MM.1S (cell line): ENCODE results near the gene CRY1.

Experiments used
- DNase-seq: peaks from one replicate; pipeline ENCODE4 v3.0.0-alpha.2; 2015
- H2AFZ ChIP-seq: fragments of 300-600 bp; sonication (generic); 2 replicates; pipeline ENCODE4 v1.6.0; 2016; ENCODE audit warnings: antibody characterized with exemption, low read length
- H3F3A ChIP-seq: fragments of 300-600 bp; sonication (generic); 2 replicates; pipeline ENCODE4 v1.6.1; 2016; ENCODE audit warnings: mild to moderate bottlenecking, antibody characterized with exemption, low read length, moderate library complexity, mixed read lengths; ENCODE audit not compliant: insufficient read depth
- H3K27ac ChIP-seq: fragments of 300-600 bp; sonication (generic); 2 replicates; pipeline ENCODE4 v1.5.1; 2016; ENCODE audit warnings: mild to moderate bottlenecking, low read length
- H3K27me3 ChIP-seq: fragments of 300-600 bp; sonication (generic); replicated peaks from 2 replicates; pipeline ENCODE4 v1.6.0; 2016; ENCODE audit warnings: low read length; ENCODE audit not compliant: insufficient read depth
- H3K36me3 ChIP-seq: fragments of 300-600 bp; sonication (generic); replicated peaks from 2 replicates; pipeline ENCODE4 v1.6.1; 2016; ENCODE audit warnings: mild to moderate bottlenecking, low read length, mixed read lengths; ENCODE audit not compliant: insufficient read depth
- H3K4me1 ChIP-seq: fragments of 300-600 bp; sonication (generic); 2 replicates; pipeline ENCODE4 v1.6.1; 2016; ENCODE audit warnings: low read length, mixed read lengths
- H3K4me2 ChIP-seq: fragments of 300-600 bp; sonication (generic); 2 replicates; pipeline ENCODE4 v1.6.0; 2016; ENCODE audit warnings: low read depth, low read length
- H3K4me3 ChIP-seq: fragments of 300-600 bp; sonication (generic); 2 replicates; pipeline ENCODE4 v1.5.1; 2016; ENCODE audit warnings: low read length, mixed read lengths
- H3K79me2 ChIP-seq: fragments of 300-600 bp; sonication (generic); 2 replicates; pipeline ENCODE4 v1.6.1; 2016; ENCODE audit warnings: mixed run types, low read length, mixed read lengths
- H3K9ac ChIP-seq: fragments of 300-600 bp; sonication (generic); 2 replicates; pipeline ENCODE4 v1.6.1; 2016; ENCODE audit warnings: low read length, mixed read lengths
- H3K9me2 ChIP-seq: fragments of 300-600 bp; sonication (generic); replicated peaks from 2 replicates; pipeline ENCODE4 v1.6.1; 2016; ENCODE audit warnings: mild to moderate bottlenecking, low read length, mixed read lengths; ENCODE audit not compliant: insufficient read depth
- H3K9me3 ChIP-seq: fragments of 300-600 bp; sonication (generic); replicated peaks from 2 replicates; pipeline ENCODE4 v1.6.1; 2016; ENCODE audit warnings: mild to moderate bottlenecking, low read length, mixed read lengths; ENCODE audit not compliant: insufficient read depth
- H4K20me1 ChIP-seq: fragments of 300-600 bp; sonication (generic); 2 replicates; pipeline ENCODE4 v1.6.1; 2016; ENCODE audit warnings: mild to moderate bottlenecking, low read length, moderate library complexity, mixed read lengths; ENCODE audit not compliant: insufficient read depth
- EZH2 ChIP-seq: fragments of 300-600 bp; sonication (generic); optimal IDR thresholded peaks from 2 replicates; pipeline ENCODE3; 2017; ENCODE audit warnings: low read depth, mild to moderate bottlenecking, antibody characterized with exemption, low read length, mixed read lengths
- EZH2phosphoT487 ChIP-seq: fragments of 300-600 bp; sonication (generic); IDR thresholded peaks from 2 replicates; pipeline ENCODE4 v1.6.1; 2018; ENCODE audit warnings: antibody characterized with exemption, low read length
- TF ChIP-seq, protein P1 (sequence below): fragments of 300-600 bp; sonication (generic); IDR thresholded peaks from 2 replicates; pipeline ENCODE4 v1.5.1; 2016; ENCODE audit warnings: antibody characterized with exemption, low read length, mixed read lengths

The CRY1 gene

DNA sequence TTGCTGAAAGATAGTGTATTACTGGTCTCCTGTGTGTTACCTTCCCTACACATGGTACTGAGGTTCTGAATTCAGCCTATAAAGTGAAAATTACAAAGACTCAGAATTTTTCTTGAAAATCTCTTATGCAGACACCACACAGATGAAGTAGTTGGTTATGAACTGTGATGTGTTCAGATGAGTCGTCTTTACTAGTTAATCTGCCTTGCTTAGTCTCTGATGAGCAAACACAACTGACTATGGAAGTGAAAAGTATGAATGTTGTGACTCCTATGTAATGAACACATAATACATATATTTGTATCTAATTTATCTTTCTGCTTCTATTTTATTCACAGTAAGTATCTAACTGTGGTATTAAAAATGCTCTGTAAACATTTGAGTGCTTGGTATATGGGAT, 111.1 kb downstream of the CRY1 start:
- Histone ChIP-seq H3K9me2 (no peaks in the 10 kb centered on the region), H4K20me1 (no peaks in the 10 kb centered on the region), H3K4me1 (no peaks in the 10 kb centered on the region), H3K4me2 (no peak overlapping the region), H3K9ac (no peak overlapping the region), H2AFZ (no peak overlapping the region), H3K9me3 (no peaks in the 10 kb centered on the region), H3F3A (no peaks in the 10 kb centered on the region), H3K27me3 (no peaks in the 10 kb centered on the region), H3K36me3 (no peaks in the 10 kb centered on the region), H3K79me2 (no peaks in the 10 kb centered on the region), H3K27ac (no peak overlapping the region), H3K4me3 (no peak overlapping the region)
- no peak for DNase-seq
- TF ChIP-seq, protein P1, sequence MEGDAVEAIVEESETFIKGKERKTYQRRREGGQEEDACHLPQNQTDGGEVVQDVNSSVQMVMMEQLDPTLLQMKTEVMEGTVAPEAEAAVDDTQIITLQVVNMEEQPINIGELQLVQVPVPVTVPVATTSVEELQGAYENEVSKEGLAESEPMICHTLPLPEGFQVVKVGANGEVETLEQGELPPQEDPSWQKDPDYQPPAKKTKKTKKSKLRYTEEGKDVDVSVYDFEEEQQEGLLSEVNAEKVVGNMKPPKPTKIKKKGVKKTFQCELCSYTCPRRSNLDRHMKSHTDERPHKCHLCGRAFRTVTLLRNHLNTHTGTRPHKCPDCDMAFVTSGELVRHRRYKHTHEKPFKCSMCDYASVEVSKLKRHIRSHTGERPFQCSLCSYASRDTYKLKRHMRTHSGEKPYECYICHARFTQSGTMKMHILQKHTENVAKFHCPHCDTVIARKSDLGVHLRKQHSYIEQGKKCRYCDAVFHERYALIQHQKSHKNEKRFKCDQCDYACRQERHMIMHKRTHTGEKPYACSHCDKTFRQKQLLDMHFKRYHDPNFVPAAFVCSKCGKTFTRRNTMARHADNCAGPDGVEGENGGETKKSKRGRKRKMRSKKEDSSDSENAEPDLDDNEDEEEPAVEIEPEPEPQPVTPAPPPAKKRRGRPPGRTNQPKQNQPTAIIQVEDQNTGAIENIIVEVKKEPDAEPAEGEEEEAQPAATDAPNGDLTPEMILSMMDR, result no peak

DNA sequence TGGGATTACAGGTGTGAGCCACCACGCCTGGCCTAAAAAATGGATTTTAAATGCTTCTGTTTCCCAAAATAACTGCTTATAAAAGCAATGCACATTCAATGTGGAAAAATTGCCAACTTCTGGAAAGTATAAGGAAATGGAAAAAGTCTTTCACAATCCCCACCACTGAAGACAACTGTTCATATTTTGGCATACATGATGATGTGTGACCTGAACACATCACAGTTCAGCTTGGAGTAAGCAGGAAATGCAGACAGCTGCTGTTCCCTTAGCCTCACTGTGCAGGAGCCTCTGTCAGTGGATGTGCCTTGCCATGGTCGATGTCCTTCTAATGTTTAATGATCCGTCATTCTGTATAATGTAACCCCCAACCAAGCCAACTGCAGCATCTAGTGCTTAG, 111.6 kb downstream of the CRY1 start:
- no peaks in the 10 kb centered on the region for H3F3A ChIP-seq
- H2AFZ ChIP-seq, result no peak overlapping the region
- no peaks in the 10 kb centered on the region for H3K27me3 ChIP-seq
- no peaks in the 10 kb centered on the region for H3K9me2 ChIP-seq
- no peaks in the 10 kb centered on the region for H4K20me1 ChIP-seq
- no peak for DNase-seq
- no peak overlapping the region for H3K9ac ChIP-seq
- H3K9me3 ChIP-seq, result no peaks in the 10 kb centered on the region
- no peaks in the 10 kb centered on the region for H3K79me2 ChIP-seq
- H3K27ac ChIP-seq, result no peak overlapping the region
- no peaks in the 10 kb centered on the region for H3K4me1 ChIP-seq
- no peak overlapping the region for H3K4me3 ChIP-seq
- TF ChIP-seq EZH2phosphoT487 (no peak), EZH2 (no peak)
- TF ChIP-seq, protein P1, result no peak
- no peak overlapping the region for H3K4me2 ChIP-seq
- no peaks in the 10 kb centered on the region for H3K36me3 ChIP-seq

DNA sequence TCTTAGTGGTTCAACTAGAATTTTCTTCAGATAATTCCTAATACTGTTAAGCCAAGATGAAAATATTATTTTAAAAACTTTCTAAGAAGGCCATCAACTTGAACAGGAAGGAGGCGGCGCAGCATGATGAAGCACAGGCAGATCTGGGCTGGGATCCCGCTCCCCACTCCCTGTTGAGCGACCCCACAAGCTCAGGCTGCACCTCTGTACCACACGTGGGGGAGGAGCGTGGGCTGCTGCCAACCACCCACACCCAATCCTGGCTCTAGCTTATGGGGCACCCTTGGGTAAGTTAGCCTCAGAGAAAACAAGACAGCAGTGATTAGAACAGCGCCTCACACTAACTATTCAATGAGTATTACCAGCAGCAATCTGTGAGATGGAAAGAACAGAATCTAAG, 112.4 kb downstream of the CRY1 start:
- H3K4me3 ChIP-seq, result no peak overlapping the region

More for the DNA sequence above, 112.4 kb downstream of the CRY1 start:
- H2AFZ ChIP-seq, result no peak overlapping the region
- no peaks in the 10 kb centered on the region for H3K9me3 ChIP-seq
- no peaks in the 10 kb centered on the region for H3F3A ChIP-seq
- H3K4me2 ChIP-seq, result no peak overlapping the region
- no peak overlapping the region for H3K27ac ChIP-seq
- no peaks in the 10 kb centered on the region for H3K9me2 ChIP-seq
- no peaks in the 10 kb centered on the region for H3K36me3 ChIP-seq
- H3K4me1 ChIP-seq, result no peaks in the 10 kb centered on the region
- TF ChIP-seq EZH2 (no peak), EZH2phosphoT487 (no peak)
- TF ChIP-seq, protein P1, result no peak
- H3K27me3 ChIP-seq, result no peaks in the 10 kb centered on the region
- H4K20me1 ChIP-seq, result no peaks in the 10 kb centered on the region
- no peak overlapping the region for H3K9ac ChIP-seq
- no peak for DNase-seq
- H3K79me2 ChIP-seq, result no peaks in the 10 kb centered on the region
